ENCODE results near the gene TTC34.
A peak's percentile ranks its signal among the peaks of the same experiment; 100 is the strongest.

DNA sequence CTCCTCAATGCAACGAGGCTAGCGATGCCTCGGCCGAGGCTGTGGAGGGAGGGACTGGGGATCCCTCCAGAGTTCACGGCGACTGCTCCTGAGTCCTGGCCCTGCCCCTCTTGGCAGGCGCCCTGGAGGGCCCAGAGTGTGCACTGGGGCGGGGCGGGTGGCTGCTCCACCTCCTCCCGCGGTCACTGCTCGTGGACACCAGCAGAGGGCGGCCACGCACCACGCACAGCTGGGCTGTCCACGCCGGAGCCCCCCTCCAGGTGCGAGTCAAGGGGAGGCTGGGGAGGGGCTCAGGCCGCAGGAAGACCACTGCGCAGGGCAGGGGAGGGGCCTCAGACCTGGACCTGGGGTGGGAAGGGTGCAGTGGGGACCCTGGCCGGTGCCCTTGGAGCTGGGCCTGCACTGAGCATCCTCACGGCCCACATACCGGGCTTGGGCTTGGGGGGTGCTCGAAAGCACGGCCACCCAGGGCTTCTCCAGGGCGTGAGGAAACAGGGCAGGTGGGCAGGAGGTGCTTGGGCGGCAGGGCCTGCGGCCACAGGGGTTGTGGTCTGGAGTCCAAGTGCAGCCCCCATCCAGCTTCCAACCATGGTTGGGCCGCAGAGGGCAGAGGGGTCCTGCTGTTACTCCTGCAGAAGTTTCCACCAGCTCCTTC, 20.6 kb upstream of the TTC34 start:
- TF ChIP-seq, protein P1, sequence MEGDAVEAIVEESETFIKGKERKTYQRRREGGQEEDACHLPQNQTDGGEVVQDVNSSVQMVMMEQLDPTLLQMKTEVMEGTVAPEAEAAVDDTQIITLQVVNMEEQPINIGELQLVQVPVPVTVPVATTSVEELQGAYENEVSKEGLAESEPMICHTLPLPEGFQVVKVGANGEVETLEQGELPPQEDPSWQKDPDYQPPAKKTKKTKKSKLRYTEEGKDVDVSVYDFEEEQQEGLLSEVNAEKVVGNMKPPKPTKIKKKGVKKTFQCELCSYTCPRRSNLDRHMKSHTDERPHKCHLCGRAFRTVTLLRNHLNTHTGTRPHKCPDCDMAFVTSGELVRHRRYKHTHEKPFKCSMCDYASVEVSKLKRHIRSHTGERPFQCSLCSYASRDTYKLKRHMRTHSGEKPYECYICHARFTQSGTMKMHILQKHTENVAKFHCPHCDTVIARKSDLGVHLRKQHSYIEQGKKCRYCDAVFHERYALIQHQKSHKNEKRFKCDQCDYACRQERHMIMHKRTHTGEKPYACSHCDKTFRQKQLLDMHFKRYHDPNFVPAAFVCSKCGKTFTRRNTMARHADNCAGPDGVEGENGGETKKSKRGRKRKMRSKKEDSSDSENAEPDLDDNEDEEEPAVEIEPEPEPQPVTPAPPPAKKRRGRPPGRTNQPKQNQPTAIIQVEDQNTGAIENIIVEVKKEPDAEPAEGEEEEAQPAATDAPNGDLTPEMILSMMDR (optimal IDR thresholded peaks at IDR 0.05 in 1 of 3, IDR thresholded peaks at IDR 0.05 in 1 of 3, conservative IDR thresholded peaks at IDR 0.05 in 1 of 3; ENCODE audit: extremely low read depth in 1 of 3, insufficient read depth in 2 of 3, low read length in 3 of 3): peak in 2 of 3 experiments; percentile 34 to 35
- TF ChIP-seq EZH2 (IDR thresholded peaks at IDR 0.05; ENCODE audit: low read length): no peak
